ENCODE results near the gene CYSTM1. TPM values are rescaled to one million over a fixed set of nuclear protein-coding genes. Genes with fewer than 3 reads are reported as not detected.

Gene CYSTM1
- total RNA-seq, 1 experiment from 2014 or later = 27.2 TPM

DNA sequence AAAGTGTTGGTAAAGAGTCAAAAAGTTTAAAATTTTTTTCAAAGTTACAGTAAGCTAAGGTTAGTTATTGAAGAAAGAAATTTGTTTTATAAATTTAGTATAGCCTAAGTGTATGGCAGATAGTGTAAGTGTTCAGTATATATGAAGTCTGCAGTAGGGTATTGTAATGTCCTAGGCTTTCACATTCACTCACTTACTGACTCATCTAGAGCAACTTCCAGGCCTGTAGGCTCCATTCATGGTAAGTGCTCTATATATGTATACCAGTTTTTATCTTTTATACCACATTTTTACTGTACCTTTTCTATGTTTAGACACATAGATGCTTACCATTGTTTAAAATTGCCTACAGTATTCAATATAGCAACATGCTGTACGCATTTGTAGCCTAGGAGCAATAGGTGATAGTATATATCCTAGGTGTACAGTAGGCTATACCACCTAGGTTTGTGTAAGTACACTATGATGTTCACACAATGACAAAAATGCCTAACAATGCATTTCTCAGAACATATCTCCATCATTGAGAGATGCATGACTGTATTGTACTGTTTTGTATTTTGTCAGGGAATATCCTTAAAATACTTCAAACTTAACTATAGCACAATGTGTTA is 38.5 kb downstream of the CYSTM1 start:
- no peak overlapping the region for H3K27ac ChIP-seq
- H2AFZ ChIP-seq = no peak overlapping the region
- CTCF ChIA-PET = interaction anchor here (0.6 to 0.7 kb wide), 2 partner anchors 26 kb away, joined by 3 to 4 read pairs; no protein-coding TSS in a partner anchor
- no peak for DNase-seq
- TF ChIP-seq, protein P1, sequence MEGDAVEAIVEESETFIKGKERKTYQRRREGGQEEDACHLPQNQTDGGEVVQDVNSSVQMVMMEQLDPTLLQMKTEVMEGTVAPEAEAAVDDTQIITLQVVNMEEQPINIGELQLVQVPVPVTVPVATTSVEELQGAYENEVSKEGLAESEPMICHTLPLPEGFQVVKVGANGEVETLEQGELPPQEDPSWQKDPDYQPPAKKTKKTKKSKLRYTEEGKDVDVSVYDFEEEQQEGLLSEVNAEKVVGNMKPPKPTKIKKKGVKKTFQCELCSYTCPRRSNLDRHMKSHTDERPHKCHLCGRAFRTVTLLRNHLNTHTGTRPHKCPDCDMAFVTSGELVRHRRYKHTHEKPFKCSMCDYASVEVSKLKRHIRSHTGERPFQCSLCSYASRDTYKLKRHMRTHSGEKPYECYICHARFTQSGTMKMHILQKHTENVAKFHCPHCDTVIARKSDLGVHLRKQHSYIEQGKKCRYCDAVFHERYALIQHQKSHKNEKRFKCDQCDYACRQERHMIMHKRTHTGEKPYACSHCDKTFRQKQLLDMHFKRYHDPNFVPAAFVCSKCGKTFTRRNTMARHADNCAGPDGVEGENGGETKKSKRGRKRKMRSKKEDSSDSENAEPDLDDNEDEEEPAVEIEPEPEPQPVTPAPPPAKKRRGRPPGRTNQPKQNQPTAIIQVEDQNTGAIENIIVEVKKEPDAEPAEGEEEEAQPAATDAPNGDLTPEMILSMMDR (conservative IDR thresholded peaks at IDR 0.05) = no peak
- no peaks in the 10 kb centered on the region for H3K9me3 ChIP-seq (ENCODE audit: insufficient read depth, low read depth)
- H3K36me3 ChIP-seq (ENCODE audit: low read depth) = no peaks in the 10 kb centered on the region
- no peak overlapping the region for H3K4me2 ChIP-seq
- no peaks in the 10 kb centered on the region for H3K79me2 ChIP-seq (ENCODE audit: low read depth)
- POLR2A ChIA-PET (ENCODE audit: unreplicated experiment) = no interaction called here
- BruUV-seq (replicated peaks) = no TSS peak
- peaks cover 7% of the 10 kb centered on the region; the same call in 1 of the 2 replicates for H4K20me1 ChIP-seq (ENCODE audit: insufficient read depth)
- intact Hi-C loops (cut with micrococcal nuclease; ENCODE audit: unreplicated experiment) = no loop called here
- peaks cover 8% of the 10 kb centered on the region; the same call in 1 of the 2 replicates for H3F3A ChIP-seq (ENCODE audit: insufficient read depth, low read depth)
- no peaks in the 10 kb centered on the region for H3K27me3 ChIP-seq (ENCODE audit: insufficient read depth, low read depth)
- no peaks in the 10 kb centered on the region for H3K9me2 ChIP-seq (ENCODE audit: insufficient read depth)
- H3K4me1 ChIP-seq (replicated peaks; ENCODE audit: insufficient read depth) = peaks cover 16% of the 10 kb centered on the region
- no peak overlapping the region for H3K4me3 ChIP-seq

DNA sequence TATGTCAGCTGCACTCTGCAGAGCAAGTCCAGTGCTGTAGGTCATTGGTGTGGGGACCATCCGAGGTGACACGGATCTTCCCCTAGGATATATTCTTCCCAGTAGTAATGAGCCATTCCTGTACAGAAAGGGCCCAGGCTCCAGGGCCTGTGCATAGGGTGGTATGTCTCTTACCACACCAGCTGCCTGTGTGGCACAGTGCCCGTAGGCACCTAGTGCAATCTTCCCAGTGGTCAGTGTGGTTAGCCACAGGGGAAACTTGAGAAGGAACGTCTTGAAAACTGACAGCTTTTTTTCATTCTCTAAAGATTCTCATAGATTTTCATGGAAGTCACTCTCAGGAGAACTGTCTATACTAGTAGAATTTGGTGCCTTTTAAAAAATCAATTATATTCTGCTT is 39.8 kb downstream of the CYSTM1 start:
- TF ChIP-seq, protein P1 (conservative IDR thresholded peaks at IDR 0.05) = no peak
- no peak for TF ChIP-seq EZH2 (IDR thresholded peaks at IDR 0.05; ENCODE audit: low read depth)
- peaks cover 7% of the 10 kb centered on the region; the same call in 1 of the 2 replicates for H4K20me1 ChIP-seq (ENCODE audit: insufficient read depth)
- CTCF ChIA-PET = interaction anchor here (0.5 to 1.0 kb wide), 3 partner anchors 25 to 1377 kb away, joined by 3 to 4 read pairs (median 3); no protein-coding TSS in a partner anchor
- peak; percentile 69 to 73 for DNase-seq
- peaks cover 8% of the 10 kb centered on the region; the same call in 1 of the 2 replicates for H3F3A ChIP-seq (ENCODE audit: insufficient read depth, low read depth)
- no peaks in the 10 kb centered on the region for H3K79me2 ChIP-seq (ENCODE audit: low read depth)
- no peak overlapping the region for H3K27ac ChIP-seq
- H2AFZ ChIP-seq = no peak overlapping the region
- H3K27me3 ChIP-seq (ENCODE audit: insufficient read depth, low read depth) = no peaks in the 10 kb centered on the region
- H3K9me2 ChIP-seq (ENCODE audit: insufficient read depth) = no peaks in the 10 kb centered on the region
- BruUV-seq (replicated peaks) = no TSS peak
- H3K4me2 ChIP-seq = no peak overlapping the region
- H3K36me3 ChIP-seq (ENCODE audit: low read depth) = no peaks in the 10 kb centered on the region
- H3K4me1 ChIP-seq (replicated peaks; ENCODE audit: insufficient read depth) = peaks cover 20% of the 10 kb centered on the region
- POLR2A ChIA-PET (ENCODE audit: unreplicated experiment) = no interaction called here
- H3K4me3 ChIP-seq = no peak overlapping the region
- intact Hi-C loops (cut with micrococcal nuclease; ENCODE audit: unreplicated experiment) = loop anchor here (2.0 kb wide), 1 partner anchor 38 kb away; no protein-coding TSS in a partner anchor
- no peaks in the 10 kb centered on the region for H3K9me3 ChIP-seq (ENCODE audit: insufficient read depth, low read depth)

DNA sequence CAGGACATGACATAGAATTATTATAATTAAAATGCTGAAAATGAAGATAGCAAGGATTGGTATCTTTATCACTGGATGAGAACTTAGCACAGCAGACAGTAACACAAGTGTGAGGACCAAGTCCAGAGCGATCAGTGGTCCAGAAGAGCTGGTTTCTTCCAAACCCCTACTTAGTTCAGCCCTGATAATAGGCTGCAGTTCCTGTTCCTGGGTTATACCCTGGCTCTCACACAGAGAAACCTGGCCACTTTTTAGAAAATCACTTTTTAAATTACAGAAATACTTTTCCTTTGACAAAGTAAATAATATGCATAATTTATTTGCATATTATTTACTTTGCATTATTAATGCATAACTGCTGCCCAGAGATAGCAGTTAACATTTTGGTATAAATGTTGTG is 40.3 kb downstream of the CYSTM1 start:
- no TSS peak for BruUV-seq (replicated peaks)
- Histone ChIP-seq H2AFZ (no peak overlapping the region), H3K36me3 (ENCODE audit: low read depth) (no peaks in the 10 kb centered on the region), H3K27me3 (ENCODE audit: insufficient read depth, low read depth) (no peaks in the 10 kb centered on the region), H3K9me2 (ENCODE audit: insufficient read depth) (no peaks in the 10 kb centered on the region), H4K20me1 (ENCODE audit: insufficient read depth) (peaks cover 7% of the 10 kb centered on the region; the same call in 1 of the 2 replicates), H3K27ac (no peak overlapping the region), H3K9me3 (ENCODE audit: insufficient read depth, low read depth) (no peaks in the 10 kb centered on the region), H3K4me2 (peak overlapping the region; percentile 10; the same call in 1 of the 2 replicates), H3K4me3 (no peak overlapping the region), H3F3A (ENCODE audit: insufficient read depth, low read depth) (peaks cover 11% of the 10 kb centered on the region; the same call in 1 of the 2 replicates), H3K79me2 (ENCODE audit: low read depth) (no peaks in the 10 kb centered on the region), H3K4me1 (replicated peaks; ENCODE audit: insufficient read depth) (peaks cover 25% of the 10 kb centered on the region)
- CTCF ChIA-PET = interaction anchor here (0.6 kb wide), 1 partner anchor 25 kb away, joined by 3 read pairs; no protein-coding TSS in a partner anchor
- no peak for DNase-seq
- no peak for TF ChIP-seq EZH2 (IDR thresholded peaks at IDR 0.05; ENCODE audit: low read depth)
- TF ChIP-seq, protein P1 (conservative IDR thresholded peaks at IDR 0.05) = no peak
- POLR2A ChIA-PET (ENCODE audit: unreplicated experiment) = no interaction called here
- intact Hi-C loops (cut with micrococcal nuclease; ENCODE audit: unreplicated experiment) = loop anchor here (2.0 kb wide), 1 partner anchor 38 kb away; no protein-coding TSS in a partner anchor
